ENCODE results near the gene TBX5.

TBX5 gene

GRCh38 chr12:114430306-114430705 lies 24.4 kb upstream of the TBX5 start:
- no peak for DNase-seq

DNA sequence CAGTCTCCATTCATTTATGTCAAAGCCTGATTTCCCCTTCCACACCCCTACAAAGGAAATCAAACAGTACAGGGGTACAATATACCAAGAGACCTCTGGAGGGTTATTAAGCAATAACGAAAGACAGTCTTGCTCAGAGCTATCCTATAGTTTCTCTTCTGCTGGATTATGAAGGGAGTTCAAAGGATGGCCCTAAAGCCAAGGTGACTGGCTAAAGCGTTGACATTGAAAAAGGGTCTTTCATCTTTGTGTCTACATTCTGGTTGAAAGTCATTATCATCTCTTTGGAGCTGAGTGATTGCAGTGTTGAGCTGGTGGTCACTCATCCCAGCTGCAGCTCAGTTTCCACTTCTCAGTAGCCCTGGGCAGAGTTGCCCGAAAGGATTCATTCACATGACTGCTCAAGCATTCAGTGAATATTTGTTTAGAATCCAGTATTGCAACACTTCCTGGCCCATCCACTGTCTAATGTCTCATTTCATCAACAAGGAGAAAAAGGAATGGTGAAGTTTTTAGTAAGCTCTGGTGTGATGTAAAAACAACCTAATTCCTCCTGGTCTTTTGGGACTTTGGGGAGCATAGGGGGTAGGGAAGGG lies 19.2 kb upstream of the TBX5 start:
- DNase-seq, result no peak

DNA sequence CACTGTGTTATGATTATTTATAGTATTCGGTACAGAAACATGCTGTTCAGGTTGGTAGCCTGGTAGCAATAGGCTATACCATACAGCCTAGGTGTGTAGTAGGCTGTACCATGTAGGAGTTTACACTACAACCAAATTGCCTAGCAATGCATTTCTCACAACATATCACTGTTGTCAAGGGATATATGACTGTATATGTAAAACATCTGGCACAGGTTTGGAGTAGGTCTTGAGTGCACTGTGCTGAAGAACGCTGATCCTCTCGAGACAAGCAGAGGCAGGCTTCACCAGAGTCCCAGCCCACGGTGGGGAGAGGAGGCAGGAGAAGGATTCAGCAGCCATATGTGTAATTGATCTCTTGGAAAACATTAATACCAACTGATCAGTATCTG lies 15.0 kb upstream of the TBX5 start:
- no peak for DNase-seq

DNA sequence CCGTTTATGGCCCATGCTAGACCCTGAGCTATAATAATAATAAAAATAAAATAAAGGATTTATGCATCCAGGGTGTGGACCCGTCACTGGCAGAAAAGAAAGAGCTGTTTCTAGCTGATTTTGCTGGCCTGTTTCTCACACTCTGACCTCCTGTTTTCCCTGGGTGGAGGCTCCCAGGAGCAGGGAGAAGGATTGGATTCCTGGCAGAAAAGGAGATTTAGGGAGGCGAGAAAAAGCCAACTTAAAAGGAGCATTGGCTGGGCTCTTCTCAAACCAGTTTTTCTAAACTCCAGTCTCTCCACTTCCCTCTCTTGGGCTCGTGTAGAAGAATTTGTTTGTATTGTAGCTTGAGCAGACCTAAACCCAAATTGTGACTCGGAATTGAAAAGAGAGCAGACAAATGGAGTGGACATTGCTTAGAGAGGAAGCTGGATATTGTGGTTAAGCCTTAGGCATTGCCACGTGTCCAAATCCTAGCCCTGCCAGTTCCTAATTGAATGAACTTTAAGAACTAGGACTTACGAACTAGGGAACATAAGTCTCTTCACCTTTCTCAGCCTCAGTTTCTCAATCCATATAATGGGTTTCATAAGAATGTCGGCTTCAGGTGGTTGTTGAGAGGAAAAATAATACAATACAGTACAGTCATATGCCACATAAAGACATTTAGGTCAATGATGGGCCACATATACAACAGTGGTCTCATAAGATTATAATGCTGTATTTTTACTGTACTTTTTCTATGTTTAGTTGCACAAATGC lies 14.4 kb upstream of the TBX5 start:
- DNase-seq, result no peak

- no peak for DNase-seq
These were observed 10.1 kb upstream of the TBX5 start for GRCh38 chr12:114416028-114416427.

DNA sequence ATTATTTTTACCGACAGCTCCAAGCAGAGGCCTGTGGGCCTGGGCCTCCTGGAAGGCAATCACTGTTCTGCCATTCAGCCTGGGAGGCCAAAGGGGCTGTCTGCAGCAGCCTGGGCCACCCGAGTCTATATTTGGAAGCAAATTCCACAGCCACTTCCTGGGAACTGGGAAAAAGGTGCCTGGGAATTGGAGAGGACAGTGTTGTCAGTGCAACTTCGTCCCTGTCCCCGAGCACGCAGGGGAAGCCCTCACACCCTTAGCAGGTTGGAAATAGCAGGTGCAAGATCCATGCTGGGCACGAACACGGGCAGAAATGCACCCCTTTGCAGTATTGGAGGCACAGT lies 9.6 kb upstream of the TBX5 start:
- no peak for DNase-seq

GRCh38 chr12:114414866-114415524 lies 9.1 kb upstream of the TBX5 start:
- DNase-seq, result no peak

GRCh38 chr12:114414031-114414865 lies 8.3 kb upstream of the TBX5 start:
- DNase-seq, result no peak

DNA sequence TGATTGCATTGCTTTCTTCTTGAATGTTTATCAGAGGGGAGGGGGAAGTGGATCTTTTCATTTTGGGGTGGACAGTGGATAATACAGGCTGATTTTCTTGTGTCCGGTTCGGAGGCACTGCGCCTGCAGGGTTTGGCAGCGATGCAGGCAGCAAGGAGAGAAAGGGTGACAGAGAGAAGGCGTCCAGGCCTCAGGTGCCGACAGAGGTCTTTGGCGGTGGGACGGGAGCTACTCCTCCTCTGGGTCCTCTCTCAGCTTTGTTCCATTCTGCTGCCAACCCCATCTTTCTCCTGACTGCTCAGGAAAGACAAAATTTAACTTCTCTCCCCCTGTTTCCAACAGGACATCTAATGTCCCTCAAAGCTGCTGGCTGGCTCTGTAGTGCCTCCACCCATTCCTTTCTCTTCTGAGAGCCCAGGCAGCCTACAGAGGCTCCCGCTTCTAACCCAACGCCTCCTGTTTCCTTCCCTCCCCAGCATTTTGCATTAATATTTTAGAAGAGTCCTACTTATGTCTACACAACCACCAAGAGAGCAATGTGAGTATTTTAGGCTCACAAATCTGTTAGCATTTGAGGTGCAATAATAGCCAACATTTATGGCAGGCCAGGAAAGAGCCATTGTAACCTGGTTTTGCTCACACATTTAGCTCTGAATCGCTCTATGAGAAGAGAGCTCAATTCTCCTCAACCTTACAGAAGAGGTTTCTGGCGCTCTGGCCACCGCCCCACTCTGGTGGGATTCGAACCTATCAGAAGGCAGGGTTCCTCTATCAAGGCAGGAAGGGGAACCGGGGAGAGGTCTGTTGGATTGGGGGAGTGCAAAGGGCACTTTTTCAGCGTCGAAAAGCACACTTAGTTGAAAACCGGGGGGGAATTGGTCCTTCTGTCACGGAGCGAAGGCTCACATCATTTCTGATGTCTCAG lies 7.1 kb upstream of the TBX5 start:
- no peak for DNase-seq

- DNase-seq, result no peak
These were observed 6.4 kb upstream of the TBX5 start for GRCh38 chr12:114412307-114412706.

DNA sequence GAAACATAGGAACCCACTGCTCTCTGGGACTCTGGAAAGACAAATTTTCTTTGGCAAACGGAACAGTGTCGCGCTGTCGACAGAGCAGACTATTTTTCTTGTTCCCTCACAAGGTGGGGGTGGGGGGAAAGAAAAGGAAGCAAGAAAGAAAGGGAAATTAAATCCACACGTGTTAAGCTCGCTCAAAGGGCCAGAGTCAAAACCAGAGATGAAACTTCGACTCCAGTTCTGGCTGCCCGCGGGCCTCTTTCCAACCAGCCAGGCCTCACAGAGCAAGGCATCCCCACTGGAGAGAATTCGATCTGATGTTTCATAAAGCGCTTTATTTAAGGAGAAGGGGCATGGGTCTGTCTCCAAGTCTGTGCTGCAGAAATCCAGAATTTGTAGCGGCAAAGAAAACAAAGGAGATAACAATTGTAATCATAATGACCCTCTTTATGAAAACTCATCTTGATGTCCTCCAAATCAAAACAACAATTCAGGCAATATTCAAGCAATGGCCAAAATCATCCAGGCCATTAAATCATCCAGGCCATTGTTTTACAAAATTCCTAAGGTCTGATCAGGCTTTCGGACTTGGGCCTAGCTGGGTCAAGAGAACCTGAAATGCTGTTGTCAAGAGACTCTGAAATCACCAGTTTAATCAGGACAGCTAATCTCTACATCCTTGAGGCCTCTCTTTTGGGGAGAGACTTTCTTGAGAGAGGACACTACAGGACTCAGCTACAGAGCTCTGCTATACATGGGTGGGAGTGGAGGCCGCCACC lies 5.3 kb upstream of the TBX5 start:
- DNase-seq, result no peak

DNA sequence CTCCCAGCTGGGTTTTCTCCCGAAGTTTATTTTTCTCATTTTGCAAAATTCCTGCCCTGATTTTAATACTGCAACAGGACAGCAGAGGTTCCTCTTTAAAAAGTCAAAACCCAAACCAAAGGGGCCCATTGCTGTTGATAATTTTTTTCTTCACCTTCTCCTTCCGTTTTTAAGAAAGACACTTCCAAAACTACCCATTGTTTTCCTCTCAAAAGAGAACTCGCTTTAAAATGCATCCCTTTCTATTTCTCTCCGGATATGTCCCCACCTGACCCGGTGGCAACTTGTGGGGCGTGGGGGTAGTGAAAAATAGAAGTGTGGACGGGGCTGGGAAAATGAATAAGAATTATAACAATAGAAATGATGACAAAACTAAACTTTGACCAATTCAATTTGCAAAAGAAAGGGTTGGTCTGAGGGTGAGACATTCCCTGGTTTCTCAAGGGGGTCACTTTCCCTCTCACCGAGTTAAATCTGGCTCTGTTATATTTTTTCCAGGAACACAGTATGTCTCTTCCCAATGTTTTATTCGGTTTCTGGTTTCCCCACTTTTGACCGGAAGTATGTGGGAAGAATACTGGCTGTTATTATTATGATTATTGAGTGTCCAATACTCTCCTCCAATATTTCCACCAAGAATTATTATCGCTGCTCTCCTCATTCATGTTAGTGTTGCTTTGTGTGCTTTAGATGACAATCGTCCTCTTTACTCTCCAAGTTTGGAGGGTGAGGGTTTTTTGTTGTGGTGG lies 4.1 kb upstream of the TBX5 start:
- no peak for DNase-seq

- DNase-seq, result no peak
These were observed 3.2 kb upstream of the TBX5 start for GRCh38 chr12:114408886-114409851.

DNA sequence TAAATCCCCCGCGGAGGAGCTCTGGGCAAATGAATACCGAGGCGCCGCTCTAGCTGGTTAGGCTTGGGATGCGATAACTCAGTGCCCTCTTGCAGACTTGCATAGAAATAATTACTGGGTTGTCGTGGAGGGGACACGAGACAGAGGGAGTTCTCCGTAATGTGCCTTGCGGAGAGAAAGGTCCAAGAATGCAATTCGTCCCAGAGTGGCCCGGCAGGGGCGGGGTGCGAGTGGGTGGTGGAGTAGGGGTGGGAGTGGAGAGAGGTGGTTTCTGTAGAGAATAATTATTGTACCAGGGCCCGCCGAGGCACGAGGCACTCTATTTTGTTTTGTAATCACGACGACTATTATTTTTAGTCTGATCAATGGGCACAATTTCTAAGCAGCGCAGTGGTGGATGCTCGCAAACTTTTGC lies 2.5 kb upstream of the TBX5 start:
- no peak for DNase-seq

DNA sequence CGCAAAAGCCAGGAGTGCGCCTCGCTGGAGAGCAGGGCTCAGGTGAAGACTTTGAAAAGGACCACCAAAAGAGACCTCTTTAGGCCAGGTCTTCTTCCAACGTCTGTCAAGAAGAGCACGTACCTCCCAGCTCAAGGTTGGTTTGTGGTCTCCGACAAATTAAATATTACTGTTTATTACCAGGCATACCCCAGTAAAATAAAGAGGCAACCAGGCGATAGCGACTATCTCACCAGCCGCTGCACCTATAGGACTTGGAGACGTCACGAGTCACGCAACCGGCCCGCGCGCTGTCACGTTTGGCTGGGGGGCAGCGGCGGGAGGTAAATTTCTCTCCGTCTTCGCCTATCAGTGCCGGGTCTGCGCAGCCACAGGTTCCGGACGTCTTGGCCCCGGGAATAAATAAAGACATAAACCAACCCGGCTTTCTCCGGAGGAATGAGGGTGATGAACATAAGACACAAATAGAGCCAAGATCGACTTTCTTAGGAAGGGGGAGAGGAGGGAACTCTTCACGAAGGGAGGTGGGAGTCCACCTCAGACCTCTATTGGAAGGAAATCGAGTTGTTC lies 2.0 kb upstream of the TBX5 start:
- DNase-seq, result no peak

GRCh38 chr12:114406984-114407841 lies 1.3 kb upstream of the TBX5 start:
- no peak for DNase-seq

- DNase-seq, result no peak
These were observed 506 bp upstream of the TBX5 start for GRCh38 chr12:114406316-114406983.
